Heart left ventricle (tissue), 16 donors: ENCODE results near the gene COL4A6. TPM values are rescaled to one million over a fixed set of nuclear protein-coding genes. Genes with fewer than 3 reads are reported as not detected.

Experiments
- ATAC-seq, 4 donors: fragments of 200-7000 bp; cut with Tn5 transposase; one replicate each; pipeline ENCODE4 v1.9.1; 2020 to 2022; ENCODE audit warnings: moderate library complexity in 4 of 4, mild to moderate bottlenecking in 3 of 4, moderate number of reproducible peaks in 1 of 4
- DNase-seq, 5 donors: peaks; one replicate each; pipeline ENCODE4 v3.0.0-alpha.2; 2020
- H3K27ac ChIP-seq, 12 donors: fragments of 200-600 bp; sonication (generic) in 4 of 12; one replicate each; pipeline versions ENCODE4 v1.5.0 to v1.8.0; 2016 to 2022; ENCODE audit warnings: mild to moderate bottlenecking in 2 of 12
- H3K27me3 ChIP-seq, 9 donors: fragments of 200-600 bp; sonication (generic) in 2 of 9; one replicate each; pipeline versions ENCODE4 v1.5.1 to v1.8.0; 2016 to 2022; ENCODE audit warnings: mild to moderate bottlenecking in 3 of 9
- H3K36me3 ChIP-seq, 9 donors: fragments of 200-600 bp; sonication (generic) in 2 of 9; one replicate each; pipeline versions ENCODE4 v1.5.0 to v1.8.0; 2018 to 2022; ENCODE audit warnings: mild to moderate bottlenecking in 2 of 9
- H3K4me1 ChIP-seq, 12 donors: fragments of 200-600 bp; sonication (generic) in 4 of 12; one replicate each; pipeline versions ENCODE4 v1.5.0 to v1.8.0; 2016 to 2022; ENCODE audit warnings: mild to moderate bottlenecking in 3 of 12
- H3K4me3 ChIP-seq, 12 donors: fragments of 200-600 bp; sonication (generic) in 4 of 12; one replicate each; pipeline versions ENCODE4 v1.5.0 to v1.8.0; 2017 to 2022; ENCODE audit warnings: mild to moderate bottlenecking in 9 of 12, moderate library complexity in 4 of 12
- H3K9me3 ChIP-seq, 12 donors: fragments of 200-600 bp; sonication (generic) in 4 of 12; one replicate each; pipeline versions ENCODE4 v1.5.0 to v1.8.0; 2016 to 2022; ENCODE audit warnings: mild to moderate bottlenecking in 1 of 12
- POLR2A ChIP-seq, 2 donors: fragments of 450-650 bp; IDR thresholded peaks; one replicate each; pipeline ENCODE4 v1.6.1; 2017; ENCODE audit warnings: antibody characterized with exemption in 2 of 2, mild to moderate bottlenecking in 2 of 2, moderate library complexity in 2 of 2
- WGBS, 4 donors: extraction: QIAGEN DNeasy Blood & Tissue Kit in 2 of 4; methylation state at CpG; one replicate each; pipeline versions ENCODE4 v1.1.5 to v1.1.7; 2013 to 2018; 5-methylcytosine and 5-hydroxymethylcytosine counted together
- intact Hi-C, 10 donors: fragments of 100-400 bp; cut with DNase I; formaldehyde crosslinking; loops; one replicate each; pipeline versions ENCODE4 v1.11.1 to v1.14.2; 2022
- polyA plus RNA-seq, 2 donors: library from polyadenylated mRNA; stranded (reverse); fragments of 200-250 nt; gene quantifications; one replicate each; pipeline ENCODE4 v1.2.3, GENCODE V29; 2013
- total RNA-seq, 9 donors: library from RNA; depleted of rRNA in 2 of 9; stranded (reverse); fragments of >200 nt in 2 of 9; fragmentation: NEBNext Ultra II Directional in 3 of 9; extraction: Animal tissue kit (Norgen Biotek cat#: 25700) in 3 of 9; gene quantifications; one replicate each; pipeline versions ENCODE4 v1.1.0 to v1.2.4, GENCODE V29; 2016 to 2023
- TF ChIP-seq, protein P1 (sequence below), 12 donors: fragments of 200-600 bp; sonication (generic) in 4 of 12; IDR thresholded peaks; one replicate each; pipeline versions ENCODE4 v1.5.0 to v1.8.0; 2018 to 2022; ENCODE audit warnings: antibody characterized with exemption in 12 of 12, mild to moderate bottlenecking in 5 of 12
- donor health status: ischemic (EF 13 %, LVEDD 7.1; RV severe dilation, severe dysfunction).
- donor health status: healthy with polysubstance abuse.
- donor health status: DM: no; HTN: yes; CAD: no.
- donor health status: DM: no; HTN: no; CAD: no.
- donor health status: ischemic (EF 25% LVEDD 6.9; RV normal size, moderate dysfunction).
- donor health status: ischemic (EF 25% LVEDD 5.7; RV mildly dilated, moderate dysfunction).
- donor health status: healthy.
- donor health status: DM: yes; HTN: yes; CAD: no.
- donor health status: ischemic (EF 35%, LVEDD 5.7; RV mildly dilated, moderate dysfunction).
- donor health status: nonischemic (EF 11% LVEDD 7.7; RV severe dilation, severe dysfunction).
- donor health status: DM: yes; HTN: yes; CAD: no.
- donor health status: PGD.
- donor health status: ischemic (EF 29% LVEDD 5.4; RV normal size, mild dysfunction).
- donor health status: nonischemic (EF 23%, LVEDD 6.1; RV moderate dilation, normal function).

The COL4A6 gene
- total and polyA plus RNA-seq, 11 donors, result 2.9 to 14.0 (median 7.2) TPM

GRCh38 chrX:108165383-108166111 is 272.7 kb downstream of the COL4A6 start:
- intact Hi-C loops, result no loop called here
- ATAC-seq, result peak in 2 of 4 donors; percentile 28 to 34
- WGBS, 4 donors, result 66 to 86% (median 74%) methylated on average over 7 of the region's 7 CpGs
- H3K9me3 ChIP-seq, result no peaks in the 10 kb centered on the region
- H3K4me3 ChIP-seq, result no peak overlapping the region
- peaks cover 0 to 5% (median 0%) of the 10 kb centered on the region in 9 donors for H3K27me3 ChIP-seq
- H3K36me3 ChIP-seq, result no peaks in the 10 kb centered on the region
- no peak overlapping the region for H3K27ac ChIP-seq
- no peak for DNase-seq
- no peaks in the 10 kb centered on the region for H3K4me1 ChIP-seq
- no peak for TF ChIP-seq POLR2A (IDR thresholded peaks at IDR 0.05)
- TF ChIP-seq, protein P1, sequence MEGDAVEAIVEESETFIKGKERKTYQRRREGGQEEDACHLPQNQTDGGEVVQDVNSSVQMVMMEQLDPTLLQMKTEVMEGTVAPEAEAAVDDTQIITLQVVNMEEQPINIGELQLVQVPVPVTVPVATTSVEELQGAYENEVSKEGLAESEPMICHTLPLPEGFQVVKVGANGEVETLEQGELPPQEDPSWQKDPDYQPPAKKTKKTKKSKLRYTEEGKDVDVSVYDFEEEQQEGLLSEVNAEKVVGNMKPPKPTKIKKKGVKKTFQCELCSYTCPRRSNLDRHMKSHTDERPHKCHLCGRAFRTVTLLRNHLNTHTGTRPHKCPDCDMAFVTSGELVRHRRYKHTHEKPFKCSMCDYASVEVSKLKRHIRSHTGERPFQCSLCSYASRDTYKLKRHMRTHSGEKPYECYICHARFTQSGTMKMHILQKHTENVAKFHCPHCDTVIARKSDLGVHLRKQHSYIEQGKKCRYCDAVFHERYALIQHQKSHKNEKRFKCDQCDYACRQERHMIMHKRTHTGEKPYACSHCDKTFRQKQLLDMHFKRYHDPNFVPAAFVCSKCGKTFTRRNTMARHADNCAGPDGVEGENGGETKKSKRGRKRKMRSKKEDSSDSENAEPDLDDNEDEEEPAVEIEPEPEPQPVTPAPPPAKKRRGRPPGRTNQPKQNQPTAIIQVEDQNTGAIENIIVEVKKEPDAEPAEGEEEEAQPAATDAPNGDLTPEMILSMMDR (IDR thresholded peaks at IDR 0.05), result peak in 6 of 12 donors; percentile 6 to 36 (median 18)

- no peak for ATAC-seq
- peaks cover 0 to 5% (median 0%) of the 10 kb centered on the region in 9 donors for H3K27me3 ChIP-seq
- DNase-seq, result no peak
- 83 to 95% (median 93%) methylated on average over 7 of the region's 7 CpGs for WGBS, 4 donors
- H3K27ac ChIP-seq, result no peak overlapping the region
- no peaks in the 10 kb centered on the region for H3K9me3 ChIP-seq
- H3K4me3 ChIP-seq, result no peak overlapping the region
- TF ChIP-seq POLR2A (IDR thresholded peaks at IDR 0.05), result no peak
- TF ChIP-seq, protein P1 (IDR thresholded peaks at IDR 0.05), result no peak
- no peaks in the 10 kb centered on the region for H3K4me1 ChIP-seq
- no peaks in the 10 kb centered on the region for H3K36me3 ChIP-seq
- intact Hi-C loops, result no loop called here
These were observed 274.7 kb downstream of the COL4A6 start for GRCh38 chrX:108163333-108164082.

DNA sequence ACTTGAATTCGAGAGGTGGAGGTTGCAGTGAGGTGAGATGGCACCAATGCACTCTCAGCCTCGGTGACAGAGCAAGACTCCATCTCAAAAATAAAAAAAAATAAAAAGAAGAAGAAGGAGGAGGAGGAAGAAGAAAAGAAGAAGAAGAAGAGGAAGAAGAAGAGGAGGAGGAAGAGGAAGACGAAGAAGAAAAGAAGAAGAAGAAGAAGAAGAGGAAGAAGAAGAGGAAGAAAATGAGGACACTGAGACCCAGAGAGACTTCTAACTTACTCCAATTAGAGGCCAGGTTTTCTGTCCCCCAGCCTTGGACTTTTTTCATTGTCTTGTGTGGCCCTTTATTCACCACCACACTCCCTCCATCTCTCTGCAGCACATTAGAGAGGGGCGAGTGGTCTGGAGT is 276.0 kb downstream of the COL4A6 start:
- ATAC-seq, result no peak
- 74 to 95% (median 89%) methylated on average over 4 of the region's 4 CpGs for WGBS, 4 donors

More for the DNA sequence above, 276.0 kb downstream of the COL4A6 start:
- intact Hi-C loops, result no loop called here
- Histone ChIP-seq H3K27me3 (peaks cover 0 to 4% (median 0%) of the 10 kb centered on the region in 9 donors), H3K4me3 (no peak overlapping the region), H3K9me3 (no peaks in the 10 kb centered on the region), H3K27ac (no peak overlapping the region), H3K36me3 (no peaks in the 10 kb centered on the region), H3K4me1 (no peaks in the 10 kb centered on the region)
- DNase-seq, result no peak
- no peak for TF ChIP-seq POLR2A (IDR thresholded peaks at IDR 0.05)
- TF ChIP-seq, protein P1 (IDR thresholded peaks at IDR 0.05), result no peak
